Limb (tissue), 2 donors: Measurements from ENCODE around the gene FRS2.

Experiments
- DNase-seq, 2 donors: peaks; one replicate each; pipeline ENCODE4 v3.0.0-alpha.2; 2016; ENCODE audit errors: extremely low spot score in 2 of 2

FRS2 gene

DNA sequence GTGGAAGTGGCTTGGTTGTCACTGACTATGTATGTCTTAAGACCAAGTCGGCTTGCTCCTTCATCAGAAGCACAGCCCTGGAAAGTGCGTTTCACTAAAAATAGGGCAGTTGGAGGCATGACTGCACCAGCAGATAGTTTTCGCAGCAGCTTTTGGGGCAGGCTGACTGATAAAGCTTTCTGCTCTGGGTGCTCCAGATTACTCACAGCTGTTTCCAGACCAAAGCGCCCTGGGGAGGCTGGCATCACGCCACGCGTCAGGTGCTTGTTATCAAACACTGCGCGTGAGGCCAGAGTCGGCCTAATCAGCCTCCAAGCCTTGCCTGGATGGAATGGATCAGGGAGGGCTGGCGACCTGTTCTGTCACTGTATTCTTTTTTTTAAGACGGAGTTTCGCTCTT, 153.8 kb downstream of the FRS2 start:
- DNase-seq, result no peak

GRCh38 chr12:69627501-69627900, 157.3 kb downstream of the FRS2 start:
- DNase-seq, result no peak
